ENCODE data around the gene MIA2.

Gene MIA2

DNA sequence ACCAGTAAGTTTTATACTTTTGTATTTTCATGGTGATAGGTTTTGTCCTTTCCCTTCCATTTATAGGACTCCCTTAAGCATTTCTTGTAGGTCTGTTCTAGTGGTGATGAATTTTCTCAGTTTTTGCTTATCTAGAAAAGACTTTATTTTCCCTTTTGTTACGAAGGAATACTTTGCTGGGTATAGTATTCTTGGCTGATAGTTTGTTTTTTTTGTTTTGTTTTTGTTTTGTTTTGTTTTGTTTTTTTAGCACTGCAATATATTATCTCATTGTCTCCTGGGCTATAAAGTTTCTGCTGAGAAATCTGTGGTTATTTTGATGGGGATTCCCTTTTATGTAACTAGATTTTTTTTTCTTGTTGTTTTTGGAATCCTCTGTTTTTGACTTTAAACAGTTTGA is 130.8 kb downstream of the MIA2 start:
- no peak overlapping the region for H3K9ac ChIP-seq (ENCODE audit: low read length)
- H3K27me3 ChIP-seq (ENCODE audit: control insufficient read depth, insufficient read depth, low read length), result no peaks in the 10 kb centered on the region
- H3K4me1 ChIP-seq (ENCODE audit: control insufficient read depth, insufficient read depth, low read length), result no peaks in the 10 kb centered on the region
- no peaks in the 10 kb centered on the region for H3K36me3 ChIP-seq (ENCODE audit: control insufficient read depth, insufficient read depth, low read length)
- H3K9me3 ChIP-seq (ENCODE audit: control insufficient read depth, low read length), result no peaks in the 10 kb centered on the region
- H3K4me3 ChIP-seq (ENCODE audit: low read length), result no peak overlapping the region

DNA sequence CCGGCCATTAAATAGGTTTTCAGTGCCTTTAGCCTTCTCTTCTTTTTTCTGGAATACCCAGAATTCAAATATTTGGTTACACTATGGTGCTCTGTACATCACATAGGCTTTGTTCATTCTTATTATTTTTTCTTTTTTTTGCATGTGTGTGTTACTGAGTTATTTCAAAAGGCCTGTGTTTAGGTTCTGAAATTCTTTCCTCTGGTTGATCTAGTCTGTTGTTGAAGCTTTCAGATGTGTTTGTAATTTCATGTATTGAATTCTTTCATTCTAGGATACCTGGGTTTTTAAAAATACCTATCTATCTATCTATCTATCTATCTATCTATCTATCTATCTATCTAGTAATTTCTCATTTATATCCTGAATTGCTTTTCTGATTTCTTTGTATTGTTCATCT is 131.6 kb downstream of the MIA2 start:
- H3K9me3 ChIP-seq (ENCODE audit: control insufficient read depth, low read length), result no peaks in the 10 kb centered on the region
- no peaks in the 10 kb centered on the region for H3K27me3 ChIP-seq (ENCODE audit: control insufficient read depth, insufficient read depth, low read length)
- H3K9ac ChIP-seq (ENCODE audit: low read length), result no peak overlapping the region
- no peaks in the 10 kb centered on the region for H3K4me1 ChIP-seq (ENCODE audit: control insufficient read depth, insufficient read depth, low read length)
- no peak overlapping the region for H3K4me3 ChIP-seq (ENCODE audit: low read length)
- H3K36me3 ChIP-seq (ENCODE audit: control insufficient read depth, insufficient read depth, low read length), result no peaks in the 10 kb centered on the region

DNA sequence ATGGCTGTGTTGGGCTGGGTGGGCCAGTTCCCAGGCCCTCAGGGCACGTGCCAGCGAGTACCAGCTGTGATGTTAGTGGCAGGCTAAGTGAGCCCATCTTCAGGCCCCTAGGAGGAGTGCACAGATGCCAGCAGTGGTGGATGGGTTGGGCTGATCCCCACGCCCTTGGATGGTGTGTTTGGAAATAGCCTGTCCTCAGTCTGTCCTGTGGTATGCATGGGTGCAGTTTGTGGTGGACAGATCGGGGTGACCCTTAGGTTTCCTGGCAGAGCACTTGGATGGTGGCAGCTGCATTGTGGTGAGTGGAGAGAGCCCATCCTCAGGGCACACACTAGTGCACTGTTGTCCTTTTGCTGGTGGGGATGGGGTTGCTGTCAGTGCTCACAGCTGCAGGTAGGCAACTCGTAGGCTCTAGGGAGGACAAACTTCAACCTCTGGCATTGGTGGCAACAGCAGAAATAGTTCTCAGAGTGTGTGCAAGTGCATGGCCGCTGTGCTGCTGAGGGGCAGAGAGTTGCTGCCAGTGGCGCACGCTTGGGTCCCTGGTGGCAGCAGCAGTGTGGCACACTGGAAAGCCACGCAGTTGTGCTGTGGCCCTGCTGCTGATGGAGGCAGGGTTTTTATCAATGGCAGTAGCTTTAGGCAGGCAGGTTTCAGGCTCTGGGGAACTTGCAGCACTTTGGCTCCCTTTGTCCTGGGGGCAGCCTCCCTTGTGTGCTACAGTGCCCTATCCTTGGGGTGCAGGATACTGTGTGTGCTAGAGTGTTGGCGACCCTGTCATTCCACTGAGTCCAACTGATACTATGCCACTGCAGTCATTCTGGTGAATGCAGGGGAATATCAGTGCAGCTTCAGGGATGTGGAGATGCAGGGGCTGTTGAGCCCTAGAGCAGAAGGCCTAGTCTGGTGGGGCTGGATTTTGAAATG is 133.0 kb downstream of the MIA2 start:
- no peaks in the 10 kb centered on the region for H3K27me3 ChIP-seq (ENCODE audit: control insufficient read depth, insufficient read depth, low read length)
- H3K9me3 ChIP-seq (ENCODE audit: control insufficient read depth, low read length), result no peaks in the 10 kb centered on the region
- no peaks in the 10 kb centered on the region for H3K36me3 ChIP-seq (ENCODE audit: control insufficient read depth, insufficient read depth, low read length)
- H3K4me1 ChIP-seq (ENCODE audit: control insufficient read depth, insufficient read depth, low read length), result no peaks in the 10 kb centered on the region
- no peak overlapping the region for H3K4me3 ChIP-seq (ENCODE audit: low read length)
- H3K9ac ChIP-seq (ENCODE audit: low read length), result no peak overlapping the region

DNA sequence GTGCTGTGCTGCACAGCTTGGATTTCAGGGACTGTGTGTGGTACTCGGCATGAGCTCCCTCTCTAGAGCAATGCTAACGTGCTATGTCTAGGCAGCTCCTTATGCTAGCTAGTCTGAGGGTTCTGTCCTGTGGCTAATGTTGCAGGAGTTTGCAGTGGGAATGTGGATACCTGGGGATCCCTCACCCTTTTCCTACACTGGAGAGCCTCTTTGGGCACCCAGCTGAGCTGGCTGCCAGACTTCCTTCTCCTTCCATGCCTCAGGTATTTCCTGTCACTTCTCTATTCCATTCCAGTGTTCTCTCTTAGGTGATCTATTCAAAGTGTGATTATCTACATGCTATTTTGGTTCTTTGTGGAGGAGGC is 133.7 kb downstream of the MIA2 start:
- H3K9me3 ChIP-seq (ENCODE audit: control insufficient read depth, low read length), result no peaks in the 10 kb centered on the region
- H3K36me3 ChIP-seq (ENCODE audit: control insufficient read depth, insufficient read depth, low read length), result no peaks in the 10 kb centered on the region
- H3K27me3 ChIP-seq (ENCODE audit: control insufficient read depth, insufficient read depth, low read length), result no peaks in the 10 kb centered on the region
- no peak overlapping the region for H3K9ac ChIP-seq (ENCODE audit: low read length)
- H3K4me1 ChIP-seq (ENCODE audit: control insufficient read depth, insufficient read depth, low read length), result no peaks in the 10 kb centered on the region
- no peak overlapping the region for H3K4me3 ChIP-seq (ENCODE audit: low read length)

DNA sequence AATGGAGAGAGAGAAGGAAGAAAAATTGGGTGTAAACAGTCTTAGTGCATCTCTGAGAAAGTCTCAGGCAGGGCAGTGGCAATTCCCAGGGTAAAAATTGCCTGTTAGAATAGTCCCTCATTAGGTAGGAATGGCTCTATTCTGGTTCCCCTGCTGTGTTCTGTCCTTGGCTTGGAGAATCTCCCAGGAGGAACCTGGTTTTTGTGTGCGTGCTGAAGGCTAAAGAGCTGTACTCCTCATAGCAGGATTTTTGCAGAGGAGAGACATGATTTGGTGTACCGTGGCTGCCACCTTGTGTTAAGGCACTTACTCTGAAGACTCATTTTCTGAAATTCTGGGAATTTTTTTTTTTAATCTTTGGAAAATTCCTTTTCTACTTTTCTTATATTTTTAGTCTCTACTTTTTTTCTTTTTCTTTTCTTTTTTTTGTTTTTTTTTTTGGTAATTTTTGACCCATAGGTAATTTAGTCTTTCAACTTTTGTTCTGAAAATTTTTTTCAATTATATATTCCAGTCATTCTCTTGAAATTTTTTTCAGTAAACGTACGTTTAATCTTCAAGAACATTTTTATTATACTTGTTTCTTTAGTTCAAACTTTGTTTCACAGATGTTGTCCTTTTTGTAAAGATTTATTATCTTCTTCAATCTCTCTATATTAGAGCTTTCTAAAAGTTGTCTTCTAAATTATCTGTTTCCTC is 134.7 kb downstream of the MIA2 start:
- H3K4me3 ChIP-seq (ENCODE audit: low read length), result no peak overlapping the region
- no peaks in the 10 kb centered on the region for H3K27me3 ChIP-seq (ENCODE audit: control insufficient read depth, insufficient read depth, low read length)
- no peaks in the 10 kb centered on the region for H3K36me3 ChIP-seq (ENCODE audit: control insufficient read depth, insufficient read depth, low read length)
- no peak overlapping the region for H3K9ac ChIP-seq (ENCODE audit: low read length)
- no peaks in the 10 kb centered on the region for H3K4me1 ChIP-seq (ENCODE audit: control insufficient read depth, insufficient read depth, low read length)
- H3K9me3 ChIP-seq (ENCODE audit: control insufficient read depth, low read length), result no peaks in the 10 kb centered on the region

DNA sequence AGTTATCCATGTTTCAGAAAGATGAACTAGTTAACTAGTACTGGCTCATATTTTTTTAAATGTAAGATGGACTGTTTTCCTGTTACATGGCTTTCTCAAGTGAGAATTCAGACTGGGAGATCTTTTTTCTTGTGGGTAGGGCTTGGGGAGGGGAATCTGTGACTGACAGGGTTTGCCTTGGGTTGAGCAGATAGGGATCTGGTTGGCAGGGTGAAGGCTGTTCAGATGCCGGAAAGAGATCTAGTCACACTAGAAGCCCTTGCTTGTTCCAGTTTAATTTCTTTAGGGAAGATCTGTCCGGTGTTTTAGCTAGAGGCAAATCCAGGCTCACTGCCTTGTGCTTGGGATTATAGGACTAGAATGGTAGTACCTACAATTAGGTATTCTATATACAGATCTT is 135.3 kb downstream of the MIA2 start:
- Histone ChIP-seq H3K9me3 (ENCODE audit: control insufficient read depth, low read length) (no peaks in the 10 kb centered on the region), H3K27me3 (ENCODE audit: control insufficient read depth, insufficient read depth, low read length) (no peaks in the 10 kb centered on the region), H3K4me3 (ENCODE audit: low read length) (no peak overlapping the region), H3K4me1 (ENCODE audit: control insufficient read depth, insufficient read depth, low read length) (no peaks in the 10 kb centered on the region), H3K36me3 (ENCODE audit: control insufficient read depth, insufficient read depth, low read length) (no peaks in the 10 kb centered on the region), H3K9ac (ENCODE audit: low read length) (no peak overlapping the region)

DNA sequence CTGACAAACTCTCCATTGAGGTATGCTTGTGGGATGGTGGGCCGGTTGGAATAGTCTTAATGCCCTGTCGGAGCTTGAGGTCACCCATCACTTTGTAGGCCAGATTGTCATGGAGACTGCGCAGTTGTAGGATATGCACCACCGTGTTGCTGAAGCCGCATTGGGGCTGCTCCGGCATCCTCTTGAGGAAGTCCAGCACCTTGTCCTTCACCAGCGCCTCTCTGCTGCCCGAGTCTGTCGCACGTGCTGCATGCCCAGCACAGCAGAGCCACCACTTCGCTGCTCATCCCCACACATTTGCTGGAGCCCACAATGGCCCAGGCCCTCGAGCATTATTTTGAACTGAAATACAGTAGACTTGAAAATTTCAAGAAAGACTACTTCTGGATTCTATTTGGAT is 136.7 kb downstream of the MIA2 start:
- no peaks in the 10 kb centered on the region for H3K27me3 ChIP-seq (ENCODE audit: control insufficient read depth, insufficient read depth, low read length)
- no peaks in the 10 kb centered on the region for H3K36me3 ChIP-seq (ENCODE audit: control insufficient read depth, insufficient read depth, low read length)
- no peak overlapping the region for H3K4me3 ChIP-seq (ENCODE audit: low read length)
- H3K9me3 ChIP-seq (ENCODE audit: control insufficient read depth, low read length), result no peaks in the 10 kb centered on the region
- no peak overlapping the region for H3K9ac ChIP-seq (ENCODE audit: low read length)
- no peaks in the 10 kb centered on the region for H3K4me1 ChIP-seq (ENCODE audit: control insufficient read depth, insufficient read depth, low read length)

DNA sequence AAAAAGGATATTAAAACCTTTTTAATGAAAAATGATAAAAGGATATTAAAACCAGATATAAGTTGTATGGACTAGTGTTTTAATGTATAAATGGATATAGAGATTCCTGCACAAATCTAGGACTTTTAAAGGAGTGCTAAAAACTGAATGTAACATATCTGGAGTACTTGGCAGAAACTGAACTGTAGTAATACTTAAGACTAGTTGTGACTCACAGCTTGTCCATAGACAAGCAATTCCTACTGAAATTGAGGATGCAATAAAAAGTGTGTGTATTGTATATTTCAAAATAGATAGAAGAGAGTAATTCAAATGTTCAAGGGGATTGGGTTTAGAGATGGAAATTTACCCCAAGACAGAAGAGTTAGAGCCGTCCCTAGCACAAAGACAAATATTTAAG is 138.9 kb downstream of the MIA2 start:
- Histone ChIP-seq H3K4me3 (ENCODE audit: low read length) (no peak overlapping the region), H3K9me3 (ENCODE audit: control insufficient read depth, low read length) (no peaks in the 10 kb centered on the region), H3K36me3 (ENCODE audit: control insufficient read depth, insufficient read depth, low read length) (no peaks in the 10 kb centered on the region), H3K27me3 (ENCODE audit: control insufficient read depth, insufficient read depth, low read length) (no peaks in the 10 kb centered on the region), H3K4me1 (ENCODE audit: control insufficient read depth, insufficient read depth, low read length) (peaks cover 9% of the 10 kb centered on the region), H3K9ac (ENCODE audit: low read length) (no peak overlapping the region)

DNA sequence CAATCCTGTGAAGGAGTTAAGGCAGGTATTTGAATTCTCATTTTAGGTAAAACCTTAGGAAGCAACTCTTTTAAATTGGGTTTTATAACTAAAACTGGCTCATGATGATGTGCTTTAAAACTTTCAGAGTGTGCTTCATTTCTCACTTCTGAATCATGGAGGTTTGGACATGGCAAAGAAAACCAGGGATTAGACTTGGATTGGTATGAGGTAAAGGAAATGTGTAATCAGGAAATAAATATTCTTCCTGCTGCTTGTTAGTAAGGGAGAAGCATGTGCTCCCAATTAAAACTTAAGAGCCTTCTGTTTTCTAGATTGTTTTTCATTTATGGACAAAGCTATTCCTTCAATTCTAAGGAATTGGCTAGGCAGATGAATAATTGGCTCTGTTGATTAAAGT is 141.1 kb downstream of the MIA2 start:
- Histone ChIP-seq H3K4me1 (ENCODE audit: control insufficient read depth, insufficient read depth, low read length) (peaks cover 9% of the 10 kb centered on the region), H3K27me3 (ENCODE audit: control insufficient read depth, insufficient read depth, low read length) (no peaks in the 10 kb centered on the region), H3K4me3 (ENCODE audit: low read length) (no peak overlapping the region), H3K9me3 (ENCODE audit: control insufficient read depth, low read length) (no peaks in the 10 kb centered on the region), H3K36me3 (ENCODE audit: control insufficient read depth, insufficient read depth, low read length) (no peaks in the 10 kb centered on the region), H3K9ac (ENCODE audit: low read length) (no peak overlapping the region)

DNA sequence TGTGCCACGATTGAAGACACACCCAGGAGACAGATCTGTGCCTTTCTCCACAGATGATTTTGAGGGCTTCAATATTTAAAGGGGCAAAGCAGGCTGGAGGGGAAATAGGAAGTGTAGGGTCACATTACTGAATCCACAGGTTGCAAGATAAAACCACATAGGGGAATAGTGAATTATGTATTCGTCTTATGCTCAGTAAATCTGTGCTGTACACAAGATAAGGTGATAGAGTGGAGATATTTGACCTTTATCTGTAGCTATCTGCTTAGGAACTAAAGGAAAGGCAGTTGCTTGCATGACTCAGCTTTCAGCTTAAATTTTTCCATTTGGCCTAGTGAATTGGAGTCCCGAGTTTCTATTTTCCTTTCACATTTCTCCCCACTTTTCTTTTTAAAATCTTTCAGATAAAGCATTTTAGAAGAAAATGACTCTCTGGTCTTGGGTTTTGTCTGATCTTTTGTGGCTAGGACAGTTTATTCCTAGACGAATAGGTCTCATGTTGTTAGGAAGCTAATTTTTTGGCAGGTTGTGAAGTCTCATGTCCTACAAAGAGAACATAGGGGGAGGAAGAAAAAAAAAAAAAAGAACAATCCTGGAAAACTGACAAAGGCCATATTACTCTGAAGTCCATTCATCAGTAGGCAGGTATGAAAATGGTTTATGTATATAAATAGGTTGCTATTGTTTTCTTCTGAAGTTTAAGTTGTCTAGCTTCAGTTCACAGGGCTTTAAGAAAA is 143.1 kb downstream of the MIA2 start:
- H3K9me3 ChIP-seq (ENCODE audit: control insufficient read depth, low read length), result no peaks in the 10 kb centered on the region

DNA sequence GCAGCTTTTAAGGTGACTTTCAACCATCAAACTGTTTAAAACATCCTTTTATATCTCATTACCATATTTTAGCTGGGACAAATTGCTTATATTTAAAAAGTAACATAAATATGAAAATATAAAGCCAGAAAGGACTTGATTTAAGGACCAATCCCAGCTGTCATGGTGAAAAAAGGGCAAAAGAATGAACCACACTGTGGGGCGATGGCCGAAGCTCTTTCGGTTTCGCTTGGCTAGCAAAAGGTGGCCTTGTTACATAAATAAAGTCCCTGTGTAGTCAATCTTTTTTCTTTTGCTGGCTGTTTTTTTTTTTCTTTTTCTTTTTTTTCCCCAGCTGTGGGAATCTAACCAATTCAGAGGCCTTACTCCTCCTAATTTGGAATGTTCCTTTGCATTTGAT is 147.7 kb downstream of the MIA2 start:
- no peaks in the 10 kb centered on the region for H3K9me3 ChIP-seq (ENCODE audit: control insufficient read depth, low read length)
- no peak overlapping the region for H3K9ac ChIP-seq (ENCODE audit: low read length)
- no peaks in the 10 kb centered on the region for H3K27me3 ChIP-seq (ENCODE audit: control insufficient read depth, insufficient read depth, low read length)
- H3K4me1 ChIP-seq (ENCODE audit: control insufficient read depth, insufficient read depth, low read length), result peaks cover 9% of the 10 kb centered on the region
- no peak overlapping the region for H3K4me3 ChIP-seq (ENCODE audit: low read length)
- H3K36me3 ChIP-seq (ENCODE audit: control insufficient read depth, insufficient read depth, low read length), result no peaks in the 10 kb centered on the region

More for the DNA sequence above, 143.1 kb downstream of the MIA2 start:
- H3K27me3 ChIP-seq (ENCODE audit: control insufficient read depth, insufficient read depth, low read length), result no peaks in the 10 kb centered on the region
- no peaks in the 10 kb centered on the region for H3K36me3 ChIP-seq (ENCODE audit: control insufficient read depth, insufficient read depth, low read length)
- peaks cover 9% of the 10 kb centered on the region for H3K4me1 ChIP-seq (ENCODE audit: control insufficient read depth, insufficient read depth, low read length)
- no peak overlapping the region for H3K4me3 ChIP-seq (ENCODE audit: low read length)
- H3K9ac ChIP-seq (ENCODE audit: low read length), result no peak overlapping the region

DNA sequence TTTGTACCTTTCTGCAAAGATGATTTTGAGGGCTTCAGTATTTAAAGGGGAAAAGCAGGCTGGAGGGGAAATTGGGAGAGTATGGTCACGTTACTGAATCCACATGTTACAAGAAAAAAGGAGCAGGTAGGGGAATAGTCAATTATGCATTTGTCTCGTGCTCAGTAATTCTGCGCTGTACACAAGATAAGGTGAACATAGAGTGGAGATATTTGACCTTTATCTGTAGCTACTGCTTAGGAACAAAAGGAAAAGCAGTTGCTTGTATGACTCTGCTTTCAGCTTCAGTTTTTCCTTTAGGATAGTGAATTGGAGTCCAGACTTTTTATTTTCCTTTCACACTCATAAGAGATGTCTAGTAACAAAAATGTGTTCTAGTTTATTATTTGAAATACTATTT is 148.7 kb downstream of the MIA2 start:
- H3K9me3 ChIP-seq (ENCODE audit: control insufficient read depth, low read length), result no peaks in the 10 kb centered on the region
- no peaks in the 10 kb centered on the region for H3K27me3 ChIP-seq (ENCODE audit: control insufficient read depth, insufficient read depth, low read length)
- H3K4me1 ChIP-seq (ENCODE audit: control insufficient read depth, insufficient read depth, low read length), result no peaks in the 10 kb centered on the region
- H3K9ac ChIP-seq (ENCODE audit: low read length), result no peak overlapping the region
- H3K36me3 ChIP-seq (ENCODE audit: control insufficient read depth, insufficient read depth, low read length), result no peaks in the 10 kb centered on the region
- H3K4me3 ChIP-seq (ENCODE audit: low read length), result no peak overlapping the region
